ENCODE data around the gene WFDC5.

WFDC5 gene, protein sequence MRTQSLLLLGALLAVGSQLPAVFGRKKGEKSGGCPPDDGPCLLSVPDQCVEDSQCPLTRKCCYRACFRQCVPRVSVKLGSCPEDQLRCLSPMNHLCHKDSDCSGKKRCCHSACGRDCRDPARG

DNA sequence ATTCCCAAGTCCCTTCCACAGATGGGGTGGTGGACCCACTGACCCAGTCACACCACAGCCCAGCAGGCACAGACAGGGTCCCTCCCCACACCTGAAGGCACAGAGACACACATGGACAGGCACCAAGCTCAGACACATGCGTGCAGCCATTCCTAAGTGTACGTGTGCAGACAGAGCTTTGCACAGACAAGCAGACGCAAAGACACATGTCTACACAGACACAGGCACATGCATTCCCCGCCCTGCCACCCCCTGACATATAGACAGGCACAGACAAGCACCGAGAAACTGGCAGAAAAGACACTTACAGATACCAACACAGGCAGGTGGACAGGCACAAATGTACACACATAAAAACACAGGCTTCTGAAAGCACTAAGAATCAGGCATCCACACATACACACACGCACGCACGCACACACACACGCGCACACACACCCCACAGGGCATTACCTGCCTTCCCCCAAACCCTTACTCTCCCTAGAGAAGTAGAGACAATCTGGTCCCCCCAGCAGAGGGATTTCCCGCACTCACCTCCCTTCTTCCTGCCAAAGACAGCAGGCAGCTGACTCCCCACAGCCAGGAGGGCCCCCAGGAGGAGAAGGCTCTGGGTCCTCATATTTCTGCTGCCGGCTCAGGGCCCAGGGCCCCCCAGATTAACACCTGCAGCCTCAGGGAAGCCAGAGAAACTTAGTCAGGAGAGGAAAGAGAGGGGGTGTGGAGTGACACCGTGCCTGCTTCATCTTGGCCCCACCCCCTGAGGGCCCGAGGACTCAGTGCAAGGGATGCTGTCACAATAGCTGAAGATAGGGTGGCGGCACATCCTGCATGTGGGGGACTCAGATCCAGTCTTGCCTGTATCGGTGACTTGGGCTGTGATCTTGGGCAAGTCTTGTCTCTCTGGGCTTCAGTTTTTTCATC, at the start of gene WFDC5:
WFDC5 (minus strand) TSS at position 710 of the 921 bp plus-strand sequence; CDS start at position 619, 91 bp downstream.
- Histone ChIP-seq H3K79me2 (ENCODE audit: control insufficient read depth, low read length) (no peaks in the 10 kb centered on the region), H4K20me1 (ENCODE audit: control insufficient read depth, insufficient read depth, low read depth, low read length) (no peaks in the 10 kb centered on the region), H3K27ac (ENCODE audit: low read depth, low read length) (no peak within 1 kb of the TSS), H3K27me3 (ENCODE audit: control insufficient read depth, low read length) (peaks cover 22% of the 10 kb centered on the region), H3K36me3 (ENCODE audit: control insufficient read depth, low read length) (no peaks in the 10 kb centered on the region), H3K4me1 (ENCODE audit: control insufficient read depth, low read length) (peaks cover 3% of the 10 kb centered on the region; the same call in 1 of the 2 replicates), H3K9me3 (ENCODE audit: control insufficient read depth, insufficient read depth, low read length) (no peaks in the 10 kb centered on the region), H3F3A (ENCODE audit: control insufficient read depth, insufficient read depth) (no peaks in the 10 kb centered on the region), H3K4me3 (ENCODE audit: low read length) (no peak within 1 kb of the TSS), H3K4me2 (ENCODE audit: low read length) (no peak within 1 kb of the TSS), H3K9me2 (replicated peaks; ENCODE audit: control insufficient read depth, low read length) (no peaks in the 10 kb centered on the region)
- TF ChIP-seq, protein P1, sequence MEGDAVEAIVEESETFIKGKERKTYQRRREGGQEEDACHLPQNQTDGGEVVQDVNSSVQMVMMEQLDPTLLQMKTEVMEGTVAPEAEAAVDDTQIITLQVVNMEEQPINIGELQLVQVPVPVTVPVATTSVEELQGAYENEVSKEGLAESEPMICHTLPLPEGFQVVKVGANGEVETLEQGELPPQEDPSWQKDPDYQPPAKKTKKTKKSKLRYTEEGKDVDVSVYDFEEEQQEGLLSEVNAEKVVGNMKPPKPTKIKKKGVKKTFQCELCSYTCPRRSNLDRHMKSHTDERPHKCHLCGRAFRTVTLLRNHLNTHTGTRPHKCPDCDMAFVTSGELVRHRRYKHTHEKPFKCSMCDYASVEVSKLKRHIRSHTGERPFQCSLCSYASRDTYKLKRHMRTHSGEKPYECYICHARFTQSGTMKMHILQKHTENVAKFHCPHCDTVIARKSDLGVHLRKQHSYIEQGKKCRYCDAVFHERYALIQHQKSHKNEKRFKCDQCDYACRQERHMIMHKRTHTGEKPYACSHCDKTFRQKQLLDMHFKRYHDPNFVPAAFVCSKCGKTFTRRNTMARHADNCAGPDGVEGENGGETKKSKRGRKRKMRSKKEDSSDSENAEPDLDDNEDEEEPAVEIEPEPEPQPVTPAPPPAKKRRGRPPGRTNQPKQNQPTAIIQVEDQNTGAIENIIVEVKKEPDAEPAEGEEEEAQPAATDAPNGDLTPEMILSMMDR (IDR thresholded peaks at IDR 0.05; ENCODE audit: low read depth, low read length, poor library complexity, severe bottlenecking), result no peak
- no peak for TF ChIP-seq EZH2phosphoT487 (IDR thresholded peaks at IDR 0.05; ENCODE audit: borderline replicate concordance, low read length)

- no peaks in the 10 kb centered on the region for H3K79me2 ChIP-seq (ENCODE audit: control insufficient read depth, low read length)
Measured at GRCh38 chr20:45163083-45163803, 48.3 kb upstream of the WFDC5 start.

DNA sequence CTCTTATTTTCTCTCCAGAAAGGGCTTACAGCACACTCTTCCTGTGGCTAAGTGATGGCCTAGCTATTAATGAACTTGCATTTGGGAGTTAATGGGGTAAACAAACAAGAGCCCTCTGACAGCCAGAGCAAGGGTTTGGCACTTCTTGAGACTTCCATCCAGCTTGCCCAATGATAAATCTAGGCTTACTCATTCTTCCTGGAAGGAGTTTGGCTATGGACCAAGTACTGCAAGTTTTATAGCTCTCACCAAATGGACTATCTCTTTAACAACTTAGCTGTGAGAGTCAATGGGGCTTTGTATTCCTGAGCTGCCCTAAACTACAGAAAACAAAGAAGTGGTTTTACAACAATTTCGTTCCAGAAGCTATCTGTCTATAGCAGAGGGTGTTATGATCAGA, 43.0 kb upstream of the WFDC5 start:
- Histone ChIP-seq H3K4me2 (ENCODE audit: low read length) (no peak overlapping the region), H3K4me3 (ENCODE audit: low read length) (no peak overlapping the region), H3K27ac (ENCODE audit: low read depth, low read length) (no peak overlapping the region), H3F3A (ENCODE audit: control insufficient read depth, insufficient read depth) (no peaks in the 10 kb centered on the region), H3K4me1 (ENCODE audit: control insufficient read depth, low read length) (no peaks in the 10 kb centered on the region), H3K36me3 (ENCODE audit: control insufficient read depth, low read length) (no peaks in the 10 kb centered on the region), H3K27me3 (ENCODE audit: control insufficient read depth, low read length) (peaks cover 9% of the 10 kb centered on the region; the same call in 1 of the 2 replicates), H3K79me2 (ENCODE audit: control insufficient read depth, low read length) (no peaks in the 10 kb centered on the region), H4K20me1 (ENCODE audit: control insufficient read depth, insufficient read depth, low read depth, low read length) (no peaks in the 10 kb centered on the region), H3K9me2 (replicated peaks; ENCODE audit: control insufficient read depth, low read length) (no peaks in the 10 kb centered on the region), H3K9me3 (ENCODE audit: control insufficient read depth, insufficient read depth, low read length) (no peaks in the 10 kb centered on the region; the same call in 1 of the 2 replicates)
- TF ChIP-seq EZH2phosphoT487 (IDR thresholded peaks at IDR 0.05; ENCODE audit: borderline replicate concordance, low read length), result no peak
- TF ChIP-seq, protein P1 (IDR thresholded peaks at IDR 0.05; ENCODE audit: low read depth, low read length, poor library complexity, severe bottlenecking), result no peak

More at GRCh38 chr20:45163083-45163803, 48.3 kb upstream of the WFDC5 start:
- no peaks in the 10 kb centered on the region for H3K36me3 ChIP-seq (ENCODE audit: control insufficient read depth, low read length)
- no peaks in the 10 kb centered on the region for H4K20me1 ChIP-seq (ENCODE audit: control insufficient read depth, insufficient read depth, low read depth, low read length)
- H3K27ac ChIP-seq (ENCODE audit: low read depth, low read length), result no peak overlapping the region
- no peak overlapping the region for H3K4me2 ChIP-seq (ENCODE audit: low read length)
- no peaks in the 10 kb centered on the region for H3K4me1 ChIP-seq (ENCODE audit: control insufficient read depth, low read length)
- no peak overlapping the region for H3K4me3 ChIP-seq (ENCODE audit: low read length)
- H3K27me3 ChIP-seq (ENCODE audit: control insufficient read depth, low read length), result peaks cover 6% of the 10 kb centered on the region; the same call in 1 of the 2 replicates
- H3K9me2 ChIP-seq (replicated peaks; ENCODE audit: control insufficient read depth, low read length), result no peaks in the 10 kb centered on the region
- no peaks in the 10 kb centered on the region for H3F3A ChIP-seq (ENCODE audit: control insufficient read depth, insufficient read depth)
- H3K9me3 ChIP-seq (ENCODE audit: control insufficient read depth, insufficient read depth, low read length), result no peaks in the 10 kb centered on the region; the same call in 1 of the 2 replicates
- TF ChIP-seq, protein P1 (IDR thresholded peaks at IDR 0.05; ENCODE audit: low read depth, low read length, poor library complexity, severe bottlenecking), result no peak
- no peak for TF ChIP-seq EZH2phosphoT487 (IDR thresholded peaks at IDR 0.05; ENCODE audit: borderline replicate concordance, low read length)

Data from DOHH2 (cell line).